NCI-H2029 treated with DMSO at 0.1 percent for 48 hours (cell line): Measurements from ENCODE around the gene COG8.
A peak's percentile ranks its signal among the peaks of the same experiment; 100 is the strongest.

Source experiments
- DNase-seq: peaks from one replicate; lab custom pipeline; 2025; lab: John Stamatoyannopoulos, UW

COG8 gene

DNA sequence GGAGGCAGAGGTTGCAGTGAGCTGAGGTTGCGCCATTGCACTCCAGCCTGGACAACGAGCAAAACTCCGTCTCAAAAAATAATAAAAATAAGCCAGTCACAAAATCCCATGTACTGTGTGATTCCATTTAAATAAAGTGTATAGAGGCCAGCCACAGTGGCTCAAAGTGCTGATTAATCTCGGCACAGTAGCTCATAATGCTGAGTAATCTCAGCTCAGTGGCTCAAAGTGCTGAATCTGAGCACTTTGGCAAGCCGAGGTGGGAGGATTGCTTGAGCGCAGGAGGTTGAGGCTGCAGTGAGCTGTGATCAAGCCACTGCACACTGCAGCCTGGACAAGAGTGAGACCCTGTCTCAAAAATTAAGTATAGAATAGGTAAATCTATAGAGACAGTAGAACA, 7.3 kb upstream of the COG8 start:
- no peak for DNase-seq

DNA sequence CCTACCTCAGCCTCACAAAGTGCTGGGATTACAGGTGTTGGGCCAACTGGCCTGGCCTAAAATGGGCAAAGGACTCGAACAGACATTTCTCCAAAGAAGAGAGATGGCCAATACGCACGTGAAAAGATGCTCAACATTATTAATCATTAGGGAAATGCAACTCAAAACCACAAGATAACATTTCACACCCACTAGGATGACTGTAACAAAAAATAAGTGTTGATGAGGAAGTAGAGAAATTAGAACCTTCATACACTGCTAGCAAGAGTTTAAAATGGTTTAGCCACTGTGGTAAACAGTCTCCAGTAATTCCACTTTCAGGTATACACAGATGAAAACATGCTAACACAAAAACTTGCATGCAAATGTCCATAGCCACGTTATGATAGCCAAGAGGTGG, 6.6 kb upstream of the COG8 start:
- no peak for DNase-seq

DNA sequence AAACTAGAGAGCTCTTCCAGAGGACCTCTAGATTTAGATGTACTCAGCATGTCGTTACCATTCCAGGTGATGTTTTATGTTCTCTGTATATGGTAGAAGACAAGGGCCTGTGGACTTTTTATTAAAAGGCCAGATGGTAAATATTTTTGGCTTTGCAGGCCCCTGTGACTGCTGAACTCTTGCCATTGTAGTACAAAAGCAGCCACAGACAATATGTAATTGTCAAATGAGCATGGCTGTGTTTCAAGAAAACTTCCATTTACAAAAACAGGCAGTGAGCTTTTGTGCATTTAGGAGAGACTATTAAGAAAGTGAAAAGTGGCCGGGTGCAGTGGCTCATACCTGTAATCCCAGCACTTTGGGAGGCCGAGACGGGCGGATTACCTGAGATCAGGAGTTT, 4.8 kb upstream of the COG8 start:
- DNase-seq = no peak

DNA sequence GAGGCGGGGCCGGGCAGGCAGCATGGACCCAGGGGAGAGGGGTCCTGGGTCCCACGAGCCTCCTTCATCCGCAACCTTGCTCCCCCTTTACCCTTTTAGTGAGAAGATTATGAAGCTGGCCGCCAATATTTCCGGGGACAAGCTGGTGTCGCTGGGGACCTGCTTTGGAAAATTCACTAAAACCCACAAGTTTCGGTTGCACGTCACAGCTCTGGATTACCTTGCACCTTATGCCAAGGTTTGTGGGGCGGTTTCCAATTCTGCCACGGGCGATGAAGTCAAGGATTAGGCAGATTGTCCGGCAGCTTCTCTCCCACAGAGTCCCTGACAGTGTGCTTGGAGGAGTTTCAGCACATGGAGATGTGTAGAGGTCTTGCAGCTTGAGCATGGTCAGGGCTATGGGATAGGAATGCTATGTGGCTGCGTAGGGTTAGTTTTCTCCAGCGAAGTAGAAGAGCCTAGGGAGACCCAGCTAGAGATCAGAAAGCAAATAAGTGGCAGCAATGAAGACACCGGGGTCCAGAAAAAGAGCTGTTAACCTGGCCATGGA, 806 bp upstream of the COG8 start:
- no peak for DNase-seq

DNA sequence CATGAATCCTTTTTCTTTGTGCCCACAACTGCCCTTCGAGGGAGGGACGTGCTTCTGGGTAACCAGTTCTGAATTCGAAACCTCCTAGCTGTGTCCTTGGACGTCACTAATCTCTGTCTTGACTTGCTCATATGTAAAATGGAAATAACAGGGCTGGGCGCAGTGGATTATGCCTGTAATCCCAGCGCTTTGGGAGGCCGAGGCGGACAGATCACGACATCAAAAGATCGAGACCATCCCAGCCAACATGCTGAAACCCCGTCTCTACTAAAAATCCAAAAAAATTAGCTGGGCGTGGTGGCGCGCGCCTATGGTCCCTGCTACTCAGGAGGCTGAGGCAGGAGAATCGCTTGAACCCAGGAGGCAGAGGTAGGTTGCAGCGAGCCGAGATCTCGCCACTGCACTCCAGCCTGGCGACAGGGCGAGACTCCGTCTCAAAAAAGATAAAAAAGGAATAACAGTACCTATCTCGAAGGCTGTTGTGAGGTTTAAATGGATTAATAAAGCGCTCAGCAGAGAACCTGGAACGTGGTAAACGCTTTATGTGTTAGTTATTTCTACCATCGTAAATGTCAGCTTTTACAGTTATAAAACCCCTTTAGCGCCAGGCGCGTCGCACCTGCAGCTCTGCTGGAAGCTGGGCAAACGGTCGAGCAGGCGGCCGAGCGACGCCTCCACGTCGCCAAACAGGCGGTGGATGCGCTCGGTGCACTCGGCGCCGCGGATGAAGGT, 641 bp downstream of the COG8 start:
- no peak for DNase-seq

DNA sequence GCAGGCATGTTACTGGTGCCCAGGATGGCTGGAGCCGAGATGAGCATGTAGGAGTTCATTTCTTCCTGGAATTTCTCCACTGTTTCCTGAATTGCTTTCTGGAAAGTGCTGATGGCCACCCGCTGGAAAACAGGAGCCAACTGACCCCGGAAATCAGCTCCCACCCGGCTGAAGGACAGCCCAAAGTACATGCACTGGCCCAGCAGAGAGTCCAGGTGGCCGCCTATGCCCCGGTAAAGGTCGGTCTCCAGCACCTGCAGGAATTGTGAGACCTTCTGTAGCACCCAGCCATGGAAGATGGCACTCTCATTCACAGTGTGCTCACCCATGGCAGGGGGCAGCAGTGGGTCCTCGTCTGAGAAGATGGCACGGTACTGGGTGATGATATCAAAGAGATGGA, 4.7 kb downstream of the COG8 start:
- DNase-seq = no peak

DNA sequence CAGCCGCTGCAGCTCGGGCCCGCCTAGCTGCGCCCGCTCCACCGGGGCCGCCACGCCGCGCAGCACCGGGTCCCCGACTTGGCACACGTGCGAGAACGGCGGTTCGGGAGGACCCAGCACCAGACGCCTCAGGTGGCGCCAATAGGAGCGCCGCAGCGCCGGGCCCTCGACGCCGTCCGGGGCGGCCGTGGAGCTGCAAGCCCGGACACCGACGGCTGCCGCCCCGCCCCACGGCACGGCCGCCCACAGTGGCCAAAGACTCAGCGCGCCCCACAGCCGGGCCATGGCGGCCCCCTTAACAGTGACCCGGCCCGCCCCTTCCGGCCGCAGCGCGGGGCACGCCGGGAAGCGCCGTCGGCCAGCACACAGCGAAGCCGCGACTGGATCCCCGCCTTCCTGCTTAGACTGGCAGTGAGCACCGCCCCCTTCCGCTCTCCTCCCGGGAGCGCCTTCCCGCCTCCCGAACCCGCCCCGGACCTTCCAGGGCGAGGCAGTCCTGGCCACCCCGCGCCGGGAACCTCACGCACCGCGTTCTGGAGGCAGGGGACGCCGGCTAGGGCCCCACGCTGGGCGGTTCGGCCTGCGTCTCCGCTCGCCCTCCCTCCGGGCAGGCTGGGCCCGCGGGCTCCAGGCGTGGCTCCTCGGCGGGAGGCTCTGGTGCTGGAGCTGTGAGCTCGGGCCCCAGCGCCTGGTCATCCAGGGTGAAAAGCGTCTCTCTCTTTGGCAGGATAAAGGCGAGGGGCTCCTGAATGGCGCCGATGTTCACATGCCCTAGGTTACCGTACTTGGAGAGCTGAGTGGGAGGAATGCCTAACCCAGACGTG, 8.9 kb downstream of the COG8 start, which contains the start of gene PDF:
TSS of gene PDF (minus strand) at position 303 of the 824 bp plus-strand sequence. CDS start at position 285, 18 bp downstream.
- DNase-seq = peak; percentile 22

DNA sequence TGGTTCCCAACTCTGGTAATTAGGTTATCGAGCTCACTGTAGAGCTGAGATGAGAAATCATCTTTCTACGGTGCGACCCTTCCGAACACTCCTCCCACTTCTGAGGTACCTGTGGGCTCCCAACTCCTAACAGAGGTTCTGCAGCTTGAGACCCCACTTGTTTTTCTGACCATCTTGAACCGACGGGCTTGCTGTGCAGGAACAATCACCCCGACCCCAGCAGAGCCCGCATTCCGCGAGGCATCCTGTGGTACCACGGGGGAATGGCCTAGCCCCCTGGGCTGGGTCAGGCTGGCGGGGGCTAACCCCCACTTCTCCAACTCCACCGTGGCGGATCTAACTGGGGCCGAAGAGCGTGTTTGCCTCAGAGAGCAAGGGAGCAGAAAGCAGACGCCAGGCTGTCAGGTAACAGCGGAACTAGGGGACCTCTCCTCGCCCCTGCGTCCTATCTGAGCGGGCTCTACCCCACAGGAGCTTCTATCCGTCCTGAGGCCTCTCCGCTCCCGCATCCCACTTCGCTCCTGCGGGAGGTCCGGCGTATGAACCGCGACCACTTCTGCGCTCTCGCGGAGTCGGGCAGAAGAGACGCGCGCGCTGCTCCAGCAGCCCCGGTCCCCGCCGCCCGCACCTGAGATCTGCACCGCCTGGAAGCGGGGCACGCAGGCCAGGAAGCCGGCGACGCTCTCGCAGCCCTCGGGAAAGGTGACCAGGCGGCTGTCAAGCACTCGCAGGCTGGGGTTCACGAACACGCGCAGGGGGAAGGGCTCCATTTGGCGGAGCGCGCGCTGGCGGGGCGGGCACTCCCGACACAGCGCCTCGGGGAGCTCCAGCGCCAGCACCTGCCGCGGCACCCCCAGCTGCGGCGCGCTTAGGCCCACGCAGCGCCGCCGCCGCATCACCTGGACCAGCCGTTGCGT, 9.7 kb downstream of the COG8 start:
- no peak for DNase-seq

DNA sequence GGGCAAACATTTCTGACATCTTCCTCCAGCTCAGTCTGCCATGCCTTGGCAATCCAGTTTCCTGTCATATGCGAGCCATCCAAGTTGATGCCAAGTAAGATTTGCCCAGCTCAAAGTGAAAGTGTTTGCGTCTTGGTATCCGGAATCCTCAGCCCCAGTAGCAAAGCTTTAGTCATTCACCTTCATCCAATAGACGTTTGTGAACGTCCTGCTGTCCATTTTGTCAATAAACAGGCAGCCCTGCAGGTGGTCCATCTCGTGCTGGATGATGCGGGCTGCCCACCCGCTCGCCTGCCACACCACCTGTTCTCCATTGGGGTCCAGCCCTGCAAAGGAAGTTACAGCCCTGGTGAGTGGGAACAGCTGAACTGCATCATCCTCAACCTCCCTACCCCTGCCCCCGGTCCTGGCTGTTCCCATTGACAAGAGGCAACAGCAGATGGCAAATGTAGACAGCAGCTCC, 10.5 kb downstream of the COG8 start:
- DNase-seq = no peak

DNA sequence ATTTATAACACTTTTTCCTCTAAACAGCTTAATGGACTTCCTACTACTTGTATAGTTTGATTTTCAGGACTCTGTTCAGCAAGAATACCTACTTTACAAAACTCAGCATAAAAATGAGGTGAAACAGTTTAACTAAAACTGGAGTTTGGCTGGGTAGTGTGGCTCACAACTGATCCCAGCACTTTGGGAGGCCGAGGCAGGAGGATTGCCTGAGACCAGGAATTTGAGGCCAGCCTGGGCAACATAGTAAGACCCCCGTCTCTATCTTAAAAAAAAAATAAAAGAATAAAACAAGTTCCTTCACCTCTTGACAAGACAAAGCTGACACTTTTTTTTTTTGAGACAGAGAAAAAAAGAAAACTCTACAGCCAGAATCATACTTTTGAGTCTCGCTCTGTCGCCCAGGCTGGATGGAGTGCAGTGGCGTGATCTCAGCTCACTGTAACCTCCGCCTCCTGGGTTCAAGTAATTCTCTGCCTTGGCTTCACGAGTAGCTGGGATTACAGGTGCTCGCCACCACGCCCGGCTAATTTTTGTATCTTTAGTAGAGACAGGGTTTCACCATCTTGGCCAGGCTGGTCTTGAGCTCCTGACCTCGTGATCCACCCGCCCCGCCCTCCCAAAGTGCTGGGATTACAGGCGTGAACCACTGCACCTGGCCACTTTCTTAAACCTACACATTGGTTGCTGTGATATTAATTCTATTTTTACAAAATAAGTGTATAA, 11.6 kb downstream of the COG8 start:
- no peak for DNase-seq

DNA sequence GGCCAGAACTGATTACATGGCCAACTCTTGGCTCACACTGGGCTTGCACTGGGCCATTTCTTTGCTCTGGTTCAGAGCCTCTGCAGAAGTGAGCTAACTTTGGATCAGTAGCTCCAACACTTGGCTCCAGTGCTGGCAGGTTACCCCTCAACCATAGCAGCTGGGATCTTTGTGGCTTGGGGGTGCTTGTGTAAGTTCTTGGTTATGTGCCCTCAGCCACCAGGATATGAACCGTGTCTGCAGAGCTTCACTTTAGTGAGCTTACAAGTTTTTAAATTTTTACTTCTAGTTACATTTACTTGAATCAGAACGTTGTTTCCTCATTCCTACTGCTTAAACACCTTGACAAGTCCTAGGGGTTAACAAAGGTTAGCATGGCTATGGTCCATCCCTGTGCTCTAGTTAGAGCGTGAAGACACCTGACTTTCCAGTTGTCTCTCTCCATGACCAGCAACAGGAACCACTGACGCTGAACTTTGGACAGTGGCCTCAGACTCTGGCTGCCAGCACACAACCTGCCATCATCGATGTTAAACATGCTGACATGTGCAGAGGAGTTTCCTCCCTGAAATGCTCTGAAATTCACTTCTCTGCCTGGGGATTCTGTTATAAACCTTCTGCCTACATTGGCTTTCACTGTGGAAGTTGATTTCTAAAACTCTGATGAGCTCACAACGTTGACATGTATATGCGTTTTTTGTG, 13.0 kb downstream of the COG8 start:
- no peak for DNase-seq

DNA sequence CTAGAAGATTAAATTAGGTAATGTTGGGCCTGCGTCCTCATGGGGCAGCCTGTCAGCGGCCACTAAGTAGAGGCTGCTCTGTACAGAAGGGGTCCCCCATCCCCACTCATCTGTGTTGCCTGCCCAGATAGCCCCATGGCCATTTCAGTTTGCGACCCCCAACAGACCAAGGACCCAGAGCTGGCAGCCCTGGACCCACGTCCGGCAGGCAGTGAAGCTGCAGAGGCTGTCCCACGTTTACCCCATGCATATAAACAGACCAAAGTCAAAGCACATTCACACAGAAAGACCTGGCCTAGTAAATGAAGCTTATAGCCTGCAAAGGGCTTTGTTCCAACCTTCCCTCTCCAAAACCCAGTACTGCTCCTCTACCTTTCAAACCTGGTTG, 13.6 kb downstream of the COG8 start:
- DNase-seq = no peak

DNA sequence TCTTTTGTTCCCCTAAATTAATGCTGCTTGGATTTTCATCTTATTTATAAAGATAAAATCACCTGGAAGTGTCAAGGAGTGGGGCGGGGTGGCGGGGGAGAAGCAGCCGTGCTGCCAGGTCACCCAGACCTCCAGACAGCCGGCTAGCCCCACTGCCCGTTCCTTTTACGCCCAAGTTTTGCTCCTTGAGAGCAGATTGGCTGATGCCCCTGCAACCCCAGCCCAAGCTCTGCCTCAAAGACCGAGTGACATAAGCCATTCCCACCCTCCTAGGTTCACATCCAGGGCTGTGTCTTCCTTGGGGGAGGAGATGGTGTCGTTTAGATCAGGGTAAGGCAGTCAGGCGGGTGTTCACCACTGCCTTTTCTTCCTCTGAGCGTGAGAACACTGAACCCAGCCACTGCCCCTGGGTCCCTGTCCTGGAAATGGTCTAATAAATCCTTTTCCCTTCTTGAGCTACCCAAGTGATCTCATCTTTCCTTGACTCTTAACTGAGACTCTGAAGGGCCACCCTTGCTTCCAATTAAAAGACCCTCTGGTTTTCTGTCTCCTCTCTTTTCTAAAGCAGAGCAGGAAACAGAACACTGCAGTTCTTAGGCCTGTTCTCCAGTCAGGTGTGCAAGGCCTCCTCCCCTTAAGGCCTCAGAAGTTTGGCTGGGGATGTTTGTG, 14.6 kb downstream of the COG8 start:
- DNase-seq = no peak

DNA sequence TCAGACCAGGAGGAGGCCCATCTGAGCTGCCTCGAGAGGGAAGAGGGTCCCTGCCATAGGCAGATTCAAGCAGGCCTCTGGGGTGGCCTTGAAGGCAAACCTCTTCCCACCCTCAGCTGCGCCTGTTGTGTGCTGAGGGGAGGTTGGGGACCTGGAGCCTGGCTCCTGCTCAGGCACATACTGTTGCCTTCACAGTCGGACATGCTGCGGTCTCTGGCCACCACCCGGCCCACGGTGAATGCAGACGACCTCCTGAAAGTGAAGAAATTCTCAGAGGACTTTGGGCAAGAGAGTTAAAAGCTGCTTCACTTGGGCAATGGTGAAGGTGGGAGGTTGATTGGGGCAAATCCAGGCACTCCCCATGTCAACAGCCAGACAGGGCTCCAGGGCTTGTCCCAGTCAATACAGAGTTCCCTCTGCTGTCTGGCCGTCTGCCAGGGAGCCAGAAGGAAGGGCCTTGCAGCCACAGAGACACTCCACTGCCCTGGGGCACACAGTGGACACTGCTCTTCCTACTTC, 15.3 kb downstream of the COG8 start:
- DNase-seq = no peak

DNA sequence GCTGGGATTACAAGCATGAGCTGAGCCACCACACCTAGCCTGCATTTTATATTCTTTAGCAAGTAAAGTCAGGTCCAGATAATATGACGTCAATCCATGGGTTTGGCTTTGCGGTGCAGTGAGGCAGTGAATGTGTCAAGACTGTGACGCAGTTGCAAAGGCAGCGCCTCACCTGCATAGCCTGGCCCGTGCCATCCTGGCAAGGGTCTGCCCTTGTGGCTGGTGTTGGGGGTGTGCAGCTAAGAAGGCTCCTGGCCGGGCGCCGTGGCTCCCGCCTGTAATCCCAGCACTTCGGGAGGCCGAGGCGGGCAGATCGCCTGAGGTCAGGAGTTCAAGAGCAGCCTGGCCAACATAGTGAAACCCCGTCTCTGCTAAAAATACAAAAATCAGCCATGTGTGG, 15.9 kb downstream of the COG8 start:
- no peak for DNase-seq

DNA sequence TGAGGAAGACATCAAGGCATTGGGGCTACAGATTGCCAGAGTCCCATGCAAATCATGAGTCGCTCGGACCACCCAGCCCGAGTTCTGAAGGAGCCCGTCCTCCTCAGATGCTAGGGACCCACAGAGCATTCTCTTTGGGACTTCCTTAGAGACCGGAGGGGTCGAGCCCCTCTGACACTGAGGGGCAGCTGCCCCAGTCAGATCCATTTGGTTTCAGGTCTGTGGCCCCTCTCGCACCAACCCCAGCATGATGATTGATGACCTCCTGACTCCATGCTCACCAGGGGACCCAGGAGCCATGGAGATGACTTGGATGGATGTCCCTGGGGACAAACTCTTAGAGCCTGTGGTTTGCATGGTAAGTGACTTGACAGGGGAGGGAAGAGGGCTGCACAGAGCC, 17.0 kb downstream of the COG8 start:
- no peak for DNase-seq

DNA sequence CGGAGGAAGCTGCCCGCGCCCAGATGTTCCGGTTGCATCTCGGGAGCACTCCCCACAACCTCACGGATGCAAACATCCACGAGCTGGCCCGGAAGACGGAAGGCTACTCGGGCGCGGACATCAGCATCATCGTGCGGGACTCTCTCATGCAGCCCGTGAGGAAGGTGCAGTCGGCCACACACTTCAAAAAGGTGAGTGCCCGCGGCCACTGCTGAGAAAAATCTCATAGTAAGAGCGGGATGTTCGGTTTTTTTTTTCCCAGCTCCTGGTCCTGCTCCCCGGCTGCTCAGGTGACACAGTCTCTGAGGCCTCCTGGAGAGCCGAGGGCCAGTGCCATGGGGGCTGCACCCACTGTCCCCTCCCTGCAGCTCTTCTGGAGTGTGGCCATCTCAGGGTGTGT, 18.3 kb downstream of the COG8 start:
- DNase-seq = no peak

DNA sequence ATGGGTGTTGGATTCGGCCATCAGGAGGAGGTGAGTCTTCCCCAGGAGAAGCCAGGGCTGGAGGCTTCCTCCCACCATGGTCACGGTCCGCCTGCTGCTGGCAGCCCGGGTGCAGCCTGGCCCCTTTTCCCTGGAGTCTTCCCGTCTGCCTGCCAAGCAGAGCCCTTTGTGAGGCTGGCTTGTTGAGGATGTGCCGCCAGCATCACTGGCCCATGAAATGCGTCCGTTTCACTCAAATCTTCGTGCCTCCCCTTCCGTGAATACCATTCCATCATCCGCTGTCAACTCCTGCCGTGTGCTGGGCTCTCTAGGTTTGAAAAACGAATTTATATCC, 18.7 kb downstream of the COG8 start:
- no peak for DNase-seq

DNA sequence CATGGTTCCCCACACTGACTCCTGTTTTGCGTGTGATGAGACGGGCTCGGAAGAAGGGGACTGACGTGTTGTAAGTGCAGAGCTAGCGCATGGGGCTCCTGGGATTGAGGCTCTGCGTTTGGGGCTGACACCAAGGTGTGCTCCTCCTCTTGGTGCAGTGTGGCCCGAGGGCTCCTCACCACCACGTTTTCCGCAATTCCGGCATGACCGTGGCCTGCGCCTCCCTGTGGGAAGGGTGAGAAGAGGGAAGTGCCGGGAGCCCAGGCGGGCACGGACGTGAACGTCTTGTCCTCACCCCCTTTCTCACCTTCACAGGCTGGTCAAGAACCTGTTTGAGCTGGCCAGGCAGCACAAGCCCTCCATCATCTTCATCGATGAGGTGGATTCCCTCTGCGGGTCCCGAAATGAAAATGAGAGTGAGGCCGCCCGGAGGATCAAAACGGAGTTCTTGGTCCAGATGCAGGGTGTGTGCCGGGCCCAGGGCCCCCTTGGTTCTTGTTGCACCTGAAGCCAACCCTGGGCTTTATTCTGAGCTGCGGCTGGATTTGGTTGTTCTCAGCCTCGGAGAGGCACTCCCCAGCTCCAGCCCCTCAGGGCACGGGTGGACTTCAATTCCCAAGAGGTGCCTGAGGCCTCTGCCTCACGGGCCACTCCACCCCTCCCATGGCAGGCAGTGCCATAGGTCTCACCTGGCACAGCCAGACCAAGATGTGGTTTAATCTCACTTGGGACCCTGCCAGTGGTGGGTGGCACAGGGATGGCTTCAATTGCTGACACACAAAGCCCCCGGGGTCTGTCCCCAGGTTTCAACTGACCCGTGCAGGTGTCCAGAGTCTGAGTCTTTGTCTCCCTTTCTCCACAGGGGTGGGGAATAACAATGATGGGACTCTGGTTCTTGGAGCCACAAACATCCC, 19.3 kb downstream of the COG8 start:
- DNase-seq = no peak
